HepG2 (cell line): Measurements from ENCODE around the gene TMEM38B. TPM values are rescaled to one million over a fixed set of nuclear protein-coding genes. Genes with fewer than 3 reads are reported as not detected.

ENCODE experiments used
- HNF1A ChIP-seq, 2 experiments: sonication (generic) in 1 of 2; formaldehyde crosslinking in 1 of 2; IDR thresholded peaks; 2 replicates each; pipeline versions ENCODE4 v1.4.0 to v1.6.1; 2016 to 2020; ENCODE audit warnings: borderline replicate concordance in 1 of 2, low read depth in 1 of 2, mild to moderate bottlenecking in 1 of 2, missing genetic modification reagents in 1 of 2
- MNT ChIP-seq: fragments of 450-650 bp; IDR thresholded peaks from 2 replicates; pipeline ENCODE4 v1.6.1; 2016
- MXD1 ChIP-seq: sonication (generic); formaldehyde crosslinking; IDR thresholded peaks from 2 replicates; pipeline ENCODE4 v1.4.0; 2020; ENCODE audit warnings: mild to moderate bottlenecking, missing genetic modification reagents
- ZNF296 ChIP-seq: sonication (generic); formaldehyde crosslinking; conservative IDR thresholded peaks from 2 replicates; pipeline ENCODE4 v1.5.0; 2020; ENCODE audit warnings: mild to moderate bottlenecking, missing genetic modification reagents
- ZNF460 ChIP-seq: sonication (generic); formaldehyde crosslinking; IDR thresholded peaks from 2 replicates; pipeline ENCODE4 v1.5.1; 2020; ENCODE audit warnings: missing genetic modification reagents, mild to moderate bottlenecking, borderline replicate concordance
- ZNF607 ChIP-seq: sonication (generic); formaldehyde crosslinking; IDR thresholded peaks from 2 replicates; pipeline ENCODE4 v1.5.1; 2020; ENCODE audit warnings: missing genetic modification reagents, mild to moderate bottlenecking, borderline replicate concordance
- ZNF703 ChIP-seq: sonication (generic); formaldehyde crosslinking; IDR thresholded peaks from 2 replicates; pipeline ENCODE4 v1.5.1; 2020; ENCODE audit warnings: missing genetic modification reagents, mild to moderate bottlenecking, moderate library complexity, borderline replicate concordance
- polyA plus RNA-seq, 8 experiments: library from polyadenylated mRNA; depleted of rRNA in 3 of 8; stranded (reverse) in 7 of 8; unstranded in 1 of 8; fragments of >200 nt; fragmentation: Illumina TruSeq in 4 of 8; extraction: Trizol in 4 of 8; gene quantifications; 2 replicates each; pipeline versions ENCODE4 v1.2.1 to v1.2.3, GENCODE V29; 2011 to 2016; ENCODE audit warnings: low read depth in 4 of 8, missing spikeins in 1 of 8, mixed read lengths in 1 of 8; ENCODE audit not compliant: insufficient read depth in 1 of 8
- total RNA-seq, 5 experiments: library from RNA; depleted of rRNA; stranded (reverse); fragments of >200 nt; fragmentation: Illumina TruSeq; extraction: Trizol; gene quantifications; 2 replicates each; pipeline ENCODE4 v1.2.3, GENCODE V29; 2016; ENCODE audit warnings: low read depth in 1 of 5

The TMEM38B gene
- total and polyA plus RNA-seq, 2 of the 13 experiments (the other 11 are each of a cell fraction or from before 2014, with no cell fraction given), result 13.4 to 32.4 TPM

- TF ChIP-seq HNF1A (IDR thresholded peaks at IDR 0.05; ENCODE audit: low read depth), result no peak
- TF ChIP-seq HNF1A (CRISPR knock-in tag; IDR thresholded peaks at IDR 0.05; ENCODE audit: borderline replicate concordance), result no peak
- TF ChIP-seq ZNF607, result no peak
- TF ChIP-seq ZNF703, result no peak
- no peak for TF ChIP-seq ZNF296 (CRISPR knock-in tag)
- no peak for TF ChIP-seq MNT
- no peak for TF ChIP-seq ZNF460 (CRISPR knock-in tag)
- TF ChIP-seq MXD1 (CRISPR knock-in tag), result no peak
These were observed 17.5 kb downstream of the TMEM38B start (continued) for GRCh38 chr9:105711867-105712266.
